Measurements from ENCODE around the gene MRPS11. TPM values are rescaled to one million over a fixed set of nuclear protein-coding genes. Genes with fewer than 3 reads are reported as not detected.

Gene MRPS11
- total RNA-seq, 1 experiment from 2014 or later: 48.4 TPM

- Mint-ChIP-seq H3K4me3 (ENCODE audit: unreplicated experiment) (no peak overlapping the region), H3K27ac (ENCODE audit: unreplicated experiment) (no peak overlapping the region), H3K4me1 (ENCODE audit: low read depth, unreplicated experiment) (no peaks in the 10 kb centered on the region), H3K27me3 (ENCODE audit: insufficient read depth, unreplicated experiment) (no peaks in the 10 kb centered on the region), H3K9me3 (ENCODE audit: unreplicated experiment) (no peaks in the 10 kb centered on the region), H3K36me3 (ENCODE audit: insufficient read depth, unreplicated experiment) (no peaks in the 10 kb centered on the region)
- intact Hi-C loops (cut with micrococcal nuclease; ENCODE audit: unreplicated experiment): no loop called here
- CTCF ChIA-PET: no interaction called here
- Histone ChIP-seq H3K9me3 (no peaks in the 10 kb centered on the region), H3K4me1 (no peaks in the 10 kb centered on the region), H3K4me3 (ENCODE audit: low read depth, low read length) (no peak overlapping the region), H3K36me3 (ENCODE audit: control insufficient read depth, insufficient read depth, low read length) (no peaks in the 10 kb centered on the region), H3K27me3 (replicated peaks; ENCODE audit: control insufficient read depth, insufficient read depth, low read length) (no peaks in the 10 kb centered on the region)
- no peak for DNase-seq
- BruUV-seq (replicated peaks): no TSS peak
- POLR2A ChIA-PET: no interaction called here
- TF ChIP-seq CTCF (IDR thresholded peaks at IDR 0.05; ENCODE audit: insufficient read depth in 1 of 2, low read depth in 1 of 2, low read length in 1 of 2, severe bottlenecking in 1 of 2, unreplicated experiment in 1 of 2): peak in 1 of 2 experiments; percentile 4
These were observed 21.8 kb downstream of the MRPS11 start for GRCh38 chr15:88489321-88489720.

- no peak overlapping the region for H3K4me3 Mint-ChIP-seq (ENCODE audit: unreplicated experiment)
- H3K9me3 ChIP-seq: no peaks in the 10 kb centered on the region
- no peaks in the 10 kb centered on the region for H3K27me3 Mint-ChIP-seq (ENCODE audit: insufficient read depth, unreplicated experiment)
- H3K27me3 ChIP-seq (replicated peaks; ENCODE audit: control insufficient read depth, insufficient read depth, low read length): no peaks in the 10 kb centered on the region
- H3K9me3 Mint-ChIP-seq (ENCODE audit: unreplicated experiment): no peaks in the 10 kb centered on the region
- no peak overlapping the region for H3K27ac Mint-ChIP-seq (ENCODE audit: unreplicated experiment)
- intact Hi-C loops (cut with micrococcal nuclease; ENCODE audit: unreplicated experiment): no loop called here
- DNase-seq: no peak
- H3K36me3 ChIP-seq (ENCODE audit: control insufficient read depth, insufficient read depth, low read length): no peaks in the 10 kb centered on the region
- no peaks in the 10 kb centered on the region for H3K4me1 ChIP-seq
- no TSS peak for BruUV-seq (replicated peaks)
- POLR2A ChIA-PET: no interaction called here
- H3K36me3 Mint-ChIP-seq (ENCODE audit: insufficient read depth, unreplicated experiment): no peaks in the 10 kb centered on the region
- no peak overlapping the region for H3K4me3 ChIP-seq (ENCODE audit: low read depth, low read length)
- no peaks in the 10 kb centered on the region for H3K4me1 Mint-ChIP-seq (ENCODE audit: low read depth, unreplicated experiment)
- no peak for TF ChIP-seq CTCF (IDR thresholded peaks at IDR 0.05; ENCODE audit: insufficient read depth in 1 of 2, low read depth in 1 of 2, low read length in 1 of 2, severe bottlenecking in 1 of 2, unreplicated experiment in 1 of 2)
- CTCF ChIA-PET: no interaction called here
These were observed 22.5 kb downstream of the MRPS11 start for GRCh38 chr15:88490036-88490435.

GRCh38 chr15:88491158-88491557 is 23.6 kb downstream of the MRPS11 start:
- intact Hi-C loops (cut with micrococcal nuclease; ENCODE audit: unreplicated experiment): no loop called here
- no peak for TF ChIP-seq CTCF (IDR thresholded peaks at IDR 0.05; ENCODE audit: insufficient read depth in 1 of 2, low read depth in 1 of 2, low read length in 1 of 2, severe bottlenecking in 1 of 2, unreplicated experiment in 1 of 2)
- no peak for DNase-seq
- Mint-ChIP-seq H3K4me3 (ENCODE audit: unreplicated experiment) (no peak overlapping the region), H3K36me3 (ENCODE audit: insufficient read depth, unreplicated experiment) (no peaks in the 10 kb centered on the region), H3K27me3 (ENCODE audit: insufficient read depth, unreplicated experiment) (no peaks in the 10 kb centered on the region), H3K4me1 (ENCODE audit: low read depth, unreplicated experiment) (no peaks in the 10 kb centered on the region), H3K27ac (ENCODE audit: unreplicated experiment) (no peak overlapping the region), H3K9me3 (ENCODE audit: unreplicated experiment) (no peaks in the 10 kb centered on the region)
- BruUV-seq (replicated peaks): no TSS peak
- Histone ChIP-seq H3K27me3 (replicated peaks; ENCODE audit: control insufficient read depth, insufficient read depth, low read length) (no peaks in the 10 kb centered on the region), H3K4me3 (ENCODE audit: low read depth, low read length) (no peak overlapping the region), H3K9me3 (no peaks in the 10 kb centered on the region), H3K36me3 (ENCODE audit: control insufficient read depth, insufficient read depth, low read length) (no peaks in the 10 kb centered on the region), H3K4me1 (no peaks in the 10 kb centered on the region)
- ChIA-PET POLR2A (no interaction called here), CTCF (no interaction called here)

All from Caco-2 (cell line).